Measurements from ENCODE around the gene MYO15A.
A peak's percentile ranks its signal among the peaks of the same experiment; 100 is the strongest.

MYO15A gene

GRCh38 chr17:18132711-18133110 lies 24.2 kb downstream of the MYO15A start:
- DNase-seq: no peak

- DNase-seq: no peak
Measured at GRCh38 chr17:18136357-18136756, 27.8 kb downstream of the MYO15A start.

- no peak for DNase-seq
Measured at GRCh38 chr17:18138065-18138749, 29.7 kb downstream of the MYO15A start.

- no peak for DNase-seq
Measured at GRCh38 chr17:18139092-18139491, 30.5 kb downstream of the MYO15A start.

GRCh38 chr17:18139498-18139897 lies 30.9 kb downstream of the MYO15A start:
- DNase-seq: no peak

GRCh38 chr17:18139949-18140348 lies 31.4 kb downstream of the MYO15A start:
- DNase-seq: no peak

GRCh38 chr17:18140648-18141047 lies 32.1 kb downstream of the MYO15A start:
- no peak for DNase-seq

- peak; percentile 66 for DNase-seq
Measured at GRCh38 chr17:18141210-18141803, 32.8 kb downstream of the MYO15A start.

- no peak for DNase-seq
Measured at GRCh38 chr17:18142417-18142816, 33.9 kb downstream of the MYO15A start.

GRCh38 chr17:18143044-18143936 lies 34.7 kb downstream of the MYO15A start:
- DNase-seq: no peak

- DNase-seq: no peak
Measured at GRCh38 chr17:18144261-18144660, 35.7 kb downstream of the MYO15A start.

- no peak for DNase-seq
Measured at GRCh38 chr17:18144855-18145254, 36.3 kb downstream of the MYO15A start.

- no peak for DNase-seq
Measured at GRCh38 chr17:18145811-18146210, 37.3 kb downstream of the MYO15A start.

- DNase-seq: no peak
Measured at GRCh38 chr17:18146259-18146658, 37.7 kb downstream of the MYO15A start.

GRCh38 chr17:18146980-18147379 lies 38.4 kb downstream of the MYO15A start:
- no peak for DNase-seq

- no peak for DNase-seq
Measured at GRCh38 chr17:18148586-18148985, 40.0 kb downstream of the MYO15A start.

- no peak for DNase-seq
Measured at GRCh38 chr17:18151290-18151689, 42.7 kb downstream of the MYO15A start.

- no peak for DNase-seq
Measured at GRCh38 chr17:18155179-18155578, 46.6 kb downstream of the MYO15A start.

- no peak for DNase-seq
Measured at GRCh38 chr17:18156171-18156975, 47.8 kb downstream of the MYO15A start.

- DNase-seq: no peak
Measured at GRCh38 chr17:18156976-18157280, 48.4 kb downstream of the MYO15A start.

GRCh38 chr17:18157354-18157985 lies 48.9 kb downstream of the MYO15A start:
- no peak for DNase-seq

- DNase-seq: peak; percentile 91
Measured at GRCh38 chr17:18158022-18158600, 49.6 kb downstream of the MYO15A start.
